GM18520 (cell line): Measurements from ENCODE around the gene IL25.

Source experiments
- ATAC-seq: cut with Tn5 transposase; IDR thresholded peaks from one replicate; pipeline ENCODE4 v1.9.1; 2021; ENCODE audit not compliant: unreplicated experiment

IL25 gene

GRCh38 chr14:23352506-23353432 is 19.8 kb upstream of the IL25 start, which contains the start of gene SLC22A17:
Gene SLC22A17, minus strand, starts transcription at chr14:23352887.
- ATAC-seq = no peak

GRCh38 chr14:23353433-23353780 is 19.2 kb upstream of the IL25 start:
- ATAC-seq = no peak

- ATAC-seq = no peak
These were observed 17.6 kb upstream of the IL25 start for GRCh38 chr14:23354990-23355389.

GRCh38 chr14:23355871-23356435 is 16.7 kb upstream of the IL25 start:
- no peak for ATAC-seq

- ATAC-seq = no peak
These were observed 15.9 kb upstream of the IL25 start for GRCh38 chr14:23356662-23357061.

GRCh38 chr14:23357261-23357660 is 15.3 kb upstream of the IL25 start:
- ATAC-seq = no peak

- no peak for ATAC-seq
These were observed 14.6 kb upstream of the IL25 start for GRCh38 chr14:23358042-23358441.

- ATAC-seq = no peak
These were observed 13.9 kb upstream of the IL25 start for GRCh38 chr14:23358553-23359166.

- ATAC-seq = no peak
These were observed 13.4 kb upstream of the IL25 start for GRCh38 chr14:23359167-23359626.

- ATAC-seq = no peak
These were observed 12.7 kb upstream of the IL25 start for GRCh38 chr14:23359722-23360447.

- ATAC-seq = no peak
These were observed 12.1 kb upstream of the IL25 start for GRCh38 chr14:23360496-23360895.

GRCh38 chr14:23361320-23361719 is 11.3 kb upstream of the IL25 start:
- ATAC-seq = no peak

GRCh38 chr14:23361763-23362162 is 10.8 kb upstream of the IL25 start:
- ATAC-seq = no peak

- ATAC-seq = no peak
These were observed 10.4 kb upstream of the IL25 start for GRCh38 chr14:23362200-23362599.

- ATAC-seq = no peak
These were observed 8.2 kb upstream of the IL25 start for GRCh38 chr14:23364164-23365035.

- ATAC-seq = no peak
These were observed 7.4 kb upstream of the IL25 start, which contains the start of gene EFS for GRCh38 chr14:23365036-23365731. Gene EFS, minus strand, starts transcription at chr14:23365172. Its CDS starts 147 bp downstream, at chr14:23365025.

GRCh38 chr14:23365732-23366425 is 6.7 kb upstream of the IL25 start:
- no peak for ATAC-seq

- ATAC-seq = no peak
These were observed 6.1 kb upstream of the IL25 start for GRCh38 chr14:23366426-23366921.

GRCh38 chr14:23370221-23370620 is 2.4 kb upstream of the IL25 start:
- no peak for ATAC-seq
